ENCODE measurements around the gene LHX3.

Gene LHX3

DNA sequence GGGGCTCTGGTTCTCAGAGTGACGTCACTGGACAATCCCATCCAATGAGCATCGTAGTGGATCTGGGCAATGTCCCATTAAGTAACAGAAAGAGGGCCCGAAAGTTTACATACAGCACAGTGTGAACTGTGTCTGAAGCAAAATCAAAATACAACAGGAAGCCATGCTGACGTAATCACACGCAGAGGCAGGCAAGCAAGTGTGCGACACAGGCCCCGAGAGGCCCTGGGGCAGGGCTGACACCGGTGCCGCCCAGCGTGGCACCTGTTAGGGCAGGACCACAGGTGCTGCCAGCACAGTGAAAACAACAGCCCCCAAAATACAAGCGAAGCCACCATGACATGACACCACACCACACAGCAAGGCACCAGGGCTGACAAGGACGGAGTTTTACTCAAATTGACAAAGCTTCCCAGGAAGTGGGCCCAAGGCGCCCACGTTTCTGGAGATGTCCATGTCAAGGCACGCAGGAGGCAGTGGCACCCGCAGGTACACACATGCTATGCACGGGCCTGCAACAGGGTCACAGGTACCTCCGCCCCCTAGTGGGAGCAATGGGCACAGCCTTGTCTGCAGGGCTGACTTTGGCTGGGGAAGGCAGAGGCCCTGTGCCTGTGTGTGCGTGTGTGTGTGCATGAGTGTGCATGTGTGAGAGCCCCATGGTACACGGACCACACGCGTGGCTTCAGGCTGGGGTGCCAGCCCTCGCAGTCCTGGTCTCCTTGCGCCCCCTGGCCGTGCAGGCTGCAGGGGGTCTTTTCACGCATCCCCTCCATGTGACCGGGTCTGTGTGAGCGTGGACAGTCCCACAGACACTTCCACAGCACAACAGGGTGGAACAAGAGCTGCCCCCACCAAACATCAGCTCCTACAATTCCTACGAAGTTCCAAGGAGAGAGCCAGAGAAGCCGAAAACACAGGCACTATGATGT, 21.1 kb upstream of the LHX3 start:
- peak; percentile 36 to 73 (median 46) for DNase-seq

GRCh38 chr9:136225366-136225747, 20.4 kb upstream of the LHX3 start:
- no peak for DNase-seq

- DNase-seq: no peak
Observed at GRCh38 chr9:136223871-136224640, 19.1 kb upstream of the LHX3 start.

- peak in 1 of 3 experiments; percentile 52 for DNase-seq
Observed at GRCh38 chr9:136222906-136223285, 18.0 kb upstream of the LHX3 start.

- DNase-seq: no peak
Observed at GRCh38 chr9:136222166-136222905, 17.4 kb upstream of the LHX3 start.

- peak in 1 of 3 experiments; percentile 24 for DNase-seq
Observed at GRCh38 chr9:136220017-136220729, 15.2 kb upstream of the LHX3 start.

GRCh38 chr9:136219276-136219675, 14.3 kb upstream of the LHX3 start:
- DNase-seq: no peak

GRCh38 chr9:136218673-136219072, 13.7 kb upstream of the LHX3 start:
- no peak for DNase-seq

DNA sequence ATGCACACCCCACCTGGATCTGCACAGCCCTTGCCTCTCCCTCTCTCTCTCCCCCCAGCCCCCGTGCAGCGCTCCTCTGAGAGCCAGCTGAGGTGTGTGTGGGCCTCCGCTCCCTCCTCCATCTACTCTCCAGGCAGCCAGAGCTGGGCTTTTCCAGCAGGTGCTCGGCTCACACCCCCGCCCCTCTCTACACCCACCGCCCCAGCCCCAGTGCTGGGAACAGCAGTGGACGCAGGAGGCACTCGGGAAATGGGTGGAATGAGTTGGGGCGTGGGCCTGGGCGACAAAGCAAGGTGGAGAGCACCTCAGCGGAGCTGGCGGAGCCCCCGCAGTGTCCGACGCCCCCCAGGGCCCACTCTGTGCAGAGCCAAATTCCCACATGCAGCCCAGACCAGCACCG, 13.3 kb upstream of the LHX3 start:
- no peak for DNase-seq

DNA sequence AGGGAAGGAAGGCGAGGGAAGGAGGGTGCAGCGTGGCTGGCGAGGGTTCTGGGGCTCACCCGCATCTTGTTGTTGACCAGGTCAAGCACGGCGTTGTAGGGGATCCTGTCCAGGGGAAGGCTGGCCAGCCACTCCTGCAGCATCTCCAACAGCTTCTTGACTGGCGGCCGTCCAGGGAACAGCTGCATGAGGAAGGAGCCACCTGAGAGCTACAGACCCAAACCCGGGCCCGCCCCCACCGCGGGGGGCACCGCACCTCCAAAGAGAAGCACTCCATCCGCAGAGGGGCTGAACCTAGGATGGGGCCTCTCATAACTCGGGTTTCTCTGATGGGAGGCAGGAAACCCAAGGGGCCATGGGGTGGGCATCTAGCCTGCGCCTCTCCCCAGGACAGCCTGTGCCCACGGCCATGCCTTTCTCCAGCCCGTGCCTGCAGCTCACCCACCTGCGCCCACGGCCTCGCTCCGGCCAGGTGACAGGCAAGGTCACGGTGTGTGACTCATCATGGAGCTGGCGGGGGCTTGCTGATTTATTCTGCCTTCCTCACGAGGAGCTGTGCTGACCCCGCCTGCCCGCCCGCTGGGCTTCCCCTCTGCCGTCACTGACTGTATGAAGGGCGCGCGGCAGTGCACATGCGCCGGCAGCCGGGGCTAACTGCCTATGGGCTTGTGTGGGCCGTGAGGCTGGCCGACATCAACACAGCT, 11.8 kb upstream of the LHX3 start:
- no peak for DNase-seq

GRCh38 chr9:136213733-136214132, 8.8 kb upstream of the LHX3 start:
- DNase-seq: no peak

GRCh38 chr9:136212345-136212950, 7.5 kb upstream of the LHX3 start:
- DNase-seq: no peak

GRCh38 chr9:136211441-136212344, 6.8 kb upstream of the LHX3 start:
- peak in 1 of 3 experiments; percentile 27 for DNase-seq

DNA sequence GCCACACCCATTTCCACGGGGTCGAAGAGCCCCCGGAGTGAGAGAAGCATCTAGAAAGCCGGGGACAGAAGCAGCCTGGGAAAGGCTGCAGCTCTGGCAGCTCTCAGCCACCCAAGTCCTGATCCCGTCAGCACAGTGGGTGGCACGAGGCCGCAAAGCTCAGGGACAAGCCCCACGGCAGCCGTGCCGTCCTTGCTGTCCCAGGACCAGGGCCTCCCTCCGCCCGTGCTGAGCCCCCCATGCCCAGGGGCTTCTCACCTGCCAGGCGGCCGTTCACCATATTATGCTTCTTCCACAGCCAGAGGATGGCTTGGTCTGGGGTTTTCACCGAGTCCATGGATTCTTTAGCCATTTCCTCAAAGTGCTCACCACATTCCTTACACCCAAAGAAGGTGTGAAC, 6.1 kb upstream of the LHX3 start:
- DNase-seq: no peak

DNA sequence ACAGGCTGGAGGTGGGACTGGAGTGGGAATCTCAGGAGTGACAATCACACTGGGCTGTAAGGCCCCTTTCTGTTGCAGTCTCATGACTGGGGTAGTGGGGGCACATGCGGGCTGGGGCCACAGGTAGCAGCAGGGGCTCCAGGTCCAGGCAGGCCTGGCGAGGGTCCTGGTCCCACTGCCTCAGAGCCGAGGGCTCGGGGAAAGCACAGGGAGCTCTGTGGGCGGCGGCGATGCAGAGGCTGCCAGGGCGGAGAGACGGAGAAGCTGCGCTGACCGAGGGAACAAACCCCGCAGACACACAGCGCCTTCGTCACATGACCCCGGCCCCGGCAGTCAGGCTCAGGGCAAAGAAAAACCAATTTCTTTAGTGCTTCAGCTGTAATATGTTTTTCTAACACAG, 5.3 kb upstream of the LHX3 start:
- no peak for DNase-seq

- DNase-seq: no peak
Observed at GRCh38 chr9:136209786-136210185, 4.9 kb upstream of the LHX3 start.

DNA sequence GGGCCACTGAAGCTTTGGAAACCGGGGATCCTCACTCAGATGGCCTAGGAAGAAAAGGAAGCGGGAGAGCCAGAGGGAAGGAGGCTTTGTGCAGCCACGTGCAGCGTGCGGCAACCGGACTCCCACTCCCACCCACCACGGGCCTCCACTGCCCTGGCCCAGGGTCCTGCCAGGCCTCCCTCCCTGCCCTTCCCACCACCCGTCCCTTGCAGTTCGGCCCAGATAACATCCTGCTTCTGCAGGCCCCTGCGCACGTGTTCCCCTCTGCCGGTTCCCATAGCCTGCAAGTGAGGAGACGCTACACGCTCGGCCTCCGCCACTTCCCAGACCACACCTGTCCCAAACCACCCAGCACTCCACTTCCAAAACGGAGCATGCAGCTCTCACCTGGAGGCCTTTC, 4.3 kb upstream of the LHX3 start:
- no peak for DNase-seq

DNA sequence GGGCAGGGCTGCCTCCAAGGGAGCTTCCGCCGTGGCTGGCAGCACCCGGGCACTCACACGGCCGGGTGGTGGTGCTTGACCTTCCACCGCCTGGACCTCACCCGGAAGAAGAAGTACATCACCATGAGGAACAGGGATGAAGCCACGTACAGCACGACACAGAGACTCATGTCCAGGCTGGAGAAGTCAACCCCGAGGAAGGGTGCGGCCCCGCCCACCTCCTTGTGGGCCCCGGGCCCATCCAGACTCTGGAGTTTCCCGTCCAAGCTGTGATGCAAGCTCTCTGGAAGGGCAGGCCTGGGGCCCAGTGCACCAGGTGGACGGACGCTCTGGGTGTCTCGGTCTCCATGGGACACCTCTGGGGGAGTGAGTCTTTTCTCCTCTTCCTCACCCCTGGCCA, 3.7 kb upstream of the LHX3 start:
- no peak for DNase-seq

- DNase-seq: peak in 1 of 3 experiments; percentile 23
Observed at GRCh38 chr9:136207616-136208015, 2.7 kb upstream of the LHX3 start.

- DNase-seq: peak in 1 of 3 experiments; percentile 30
Observed at GRCh38 chr9:136206602-136207275, 1.8 kb upstream of the LHX3 start.
